Measurements from ENCODE around the gene GATD1.

GRCh38 chr11:737366-737765 lies 39.9 kb downstream of the GATD1 start:
- TF ChIP-seq POLR2AphosphoS5 (IDR thresholded peaks at IDR 0.05; ENCODE audit: low read depth, low read length) (no peak), POLR2A (IDR thresholded peaks at IDR 0.05; ENCODE audit: low read depth, low read length) (no peak), TAF1 (IDR thresholded peaks at IDR 0.05; ENCODE audit: borderline replicate concordance, low read depth, low read length) (no peak)
